ENCODE measurements around the gene OR10Z1.

DNA sequence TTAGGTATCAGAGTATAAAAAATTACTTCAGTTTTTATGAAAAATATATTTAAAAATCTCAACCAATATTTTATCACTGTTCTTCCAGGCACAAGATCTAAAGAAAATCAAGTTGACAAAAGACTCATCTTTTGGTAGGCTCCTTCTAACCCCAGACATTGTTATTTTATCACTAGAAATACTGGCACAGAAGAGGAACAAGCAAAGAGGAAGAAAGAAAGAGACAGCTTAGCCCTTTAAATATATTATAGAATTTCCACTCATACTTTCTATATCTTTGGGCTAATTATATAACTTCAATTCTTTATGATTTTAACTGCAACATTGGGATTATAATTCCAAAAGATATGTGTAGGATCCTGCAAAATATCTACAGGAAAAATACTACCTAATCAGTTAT, 49.0 kb downstream of the OR10Z1 start:
- TF ChIP-seq GATA2 (IDR thresholded peaks at IDR 0.05; ENCODE audit: low read depth, low read length) (no peak), GATA3 (IDR thresholded peaks at IDR 0.05; ENCODE audit: low read depth, low read length) (no peak)

Data from SH-SY5Y (cell line).